HL-60/S4 treated with phorbol 12-myristate 13-acetate at 8.2 ng/mL for 4 days and 3 days (cell line): ENCODE results near the gene PCAT7.
"Not testable (repeated sequence)": the region's sequence is repeated elsewhere in the genome, so short reads cannot be mapped to it uniquely, and the experiment has no call there.

Experiments used
- in situ Hi-C: fragments of 300-500 bp; cut with MboI; formaldehyde crosslinking; loops from 2 replicates; pipeline ENCODE4 v1.15.0; 2022; ENCODE audit warnings: low sequenced_read_pairs

Gene PCAT7

GRCh38 chr9:94554439-94555331 is at the start of gene PCAT7:
PCAT7 (plus strand) TSS chr9:94555083.
- in situ Hi-C loops: no loop called here

DNA sequence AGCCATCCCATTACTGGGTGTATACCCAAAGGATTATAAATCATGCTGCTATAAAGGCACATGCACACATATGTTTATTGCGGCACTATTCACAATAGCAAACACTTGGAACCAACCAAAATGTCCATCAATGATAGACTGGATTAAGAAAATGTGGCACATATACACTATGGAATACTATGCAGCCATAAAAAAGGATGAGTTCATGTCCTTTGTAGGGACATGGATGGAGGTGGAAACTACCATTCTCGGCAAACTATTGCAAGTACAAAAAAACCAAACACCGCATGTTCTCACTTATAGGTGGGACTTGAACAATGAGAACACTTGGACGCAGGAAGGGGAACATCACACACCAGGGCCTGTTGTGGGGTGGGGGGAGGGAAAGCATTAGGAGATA is 48.5 kb upstream of the PCAT7 start:
- in situ Hi-C loops: not testable (repeated sequence)

GRCh38 chr9:94507531-94508258 is 47.2 kb upstream of the PCAT7 start:
- in situ Hi-C loops: no loop called here

DNA sequence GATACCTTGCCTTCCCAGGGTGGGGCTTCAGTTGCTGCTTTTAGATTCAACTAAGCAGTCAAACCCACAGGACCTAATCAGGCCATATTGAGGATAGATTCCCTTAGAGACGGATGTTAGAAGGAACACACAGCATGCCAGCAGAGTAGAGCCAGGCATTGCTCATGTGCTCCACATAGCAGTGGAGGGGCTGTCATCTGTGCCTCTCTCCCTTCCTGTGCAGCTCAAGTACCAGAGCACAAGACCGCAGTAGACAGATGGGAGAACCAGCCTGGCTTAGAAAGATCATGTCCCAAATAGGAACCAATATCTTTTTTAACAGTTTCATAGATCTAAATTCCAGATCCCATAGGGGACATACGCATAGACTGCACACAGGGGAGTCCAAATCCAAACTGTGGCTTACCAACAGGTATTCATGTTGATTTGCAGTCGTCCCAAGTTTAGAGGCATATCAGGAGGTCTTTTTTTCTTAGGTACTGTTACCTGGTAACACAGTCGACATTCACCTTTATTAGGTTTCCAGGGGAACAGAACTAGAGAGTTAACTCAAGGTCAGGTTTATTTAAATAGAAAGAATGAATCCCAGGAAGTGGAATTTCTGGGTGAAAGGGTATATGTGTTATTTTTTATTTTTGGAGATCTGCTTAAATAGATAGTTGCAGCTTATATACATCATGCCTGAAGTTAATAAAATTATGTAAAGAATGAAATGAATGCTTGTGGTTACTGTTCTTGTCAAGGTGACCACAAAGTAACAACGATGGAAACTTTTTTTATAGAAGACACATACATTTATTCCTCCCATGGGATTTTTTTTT is 43.5 kb upstream of the PCAT7 start:
- in situ Hi-C loops: no loop called here

DNA sequence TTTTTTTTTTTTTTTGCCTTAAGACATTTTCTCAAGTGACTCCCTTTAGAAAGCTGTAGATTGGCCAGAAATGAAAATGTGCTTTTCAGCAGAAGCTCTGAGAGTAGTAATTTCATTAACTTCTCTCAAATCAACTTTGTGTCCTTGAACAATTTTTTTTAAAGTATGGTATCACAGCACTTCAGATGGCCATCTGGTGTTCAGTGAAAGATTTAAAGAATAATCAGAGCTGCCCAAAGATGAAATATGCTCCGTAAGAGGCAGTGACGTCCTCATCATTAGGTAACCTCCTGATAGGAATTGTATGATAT is 43.0 kb upstream of the PCAT7 start:
- in situ Hi-C loops: no loop called here

- in situ Hi-C loops: no loop called here
Observed at GRCh38 chr9:94514722-94515121, 40.2 kb upstream of the PCAT7 start.

DNA sequence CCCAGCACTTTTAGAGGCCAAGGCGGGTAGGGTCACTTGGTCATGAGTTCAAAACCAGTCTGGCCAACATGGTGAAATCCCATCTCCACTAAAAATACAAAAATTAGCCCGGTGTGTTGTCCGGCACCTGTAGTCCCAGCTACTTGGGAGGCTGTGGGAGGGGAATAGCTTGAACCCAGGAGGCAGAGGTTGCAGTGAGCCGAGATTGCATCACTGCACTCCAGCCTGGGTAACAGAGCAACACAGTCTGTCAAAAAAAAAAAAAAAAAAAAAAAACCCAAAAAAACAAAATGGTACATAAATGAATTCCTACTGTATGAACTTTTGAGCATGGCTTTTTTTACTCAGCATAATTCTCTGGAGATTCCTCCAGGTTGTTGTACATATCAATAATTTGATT is 37.6 kb upstream of the PCAT7 start:
- in situ Hi-C loops: no loop called here

DNA sequence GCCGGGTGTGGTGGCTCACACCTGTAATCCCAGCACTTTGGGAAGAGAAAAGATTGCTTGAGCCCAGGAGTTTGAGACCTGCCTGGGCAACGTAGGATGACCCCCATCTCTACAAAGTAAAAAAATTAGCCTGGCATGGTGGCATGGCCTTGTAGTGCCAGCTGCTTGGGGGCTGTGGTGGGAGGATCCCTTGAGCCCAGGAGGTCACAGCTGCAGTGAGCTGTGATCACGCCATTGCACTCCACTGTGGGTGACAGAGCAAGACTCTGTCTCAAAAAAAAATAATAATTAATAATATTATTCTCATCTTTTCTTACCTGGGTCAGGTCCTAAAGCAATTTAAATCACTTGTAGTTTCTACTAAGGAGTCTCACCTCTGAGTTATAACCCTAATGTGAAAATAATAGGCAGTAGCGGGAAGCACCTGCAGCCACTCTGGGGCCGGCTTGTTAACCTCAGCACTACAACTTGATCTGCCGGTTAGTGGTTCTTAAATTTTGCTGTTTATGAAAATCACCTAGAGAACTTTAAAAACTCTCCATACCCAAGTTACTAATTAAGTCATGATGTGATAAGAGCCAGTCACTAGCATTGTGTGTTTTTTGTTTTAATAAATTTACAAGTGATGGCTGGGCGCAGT is 29.4 kb upstream of the PCAT7 start:
- in situ Hi-C loops: no loop called here

GRCh38 chr9:94526271-94526670 is 28.6 kb upstream of the PCAT7 start:
- in situ Hi-C loops: no loop called here

GRCh38 chr9:94526951-94527350 is 27.9 kb upstream of the PCAT7 start:
- in situ Hi-C loops: no loop called here

- in situ Hi-C loops: no loop called here
Observed at GRCh38 chr9:94528886-94529285, 26.0 kb upstream of the PCAT7 start.

DNA sequence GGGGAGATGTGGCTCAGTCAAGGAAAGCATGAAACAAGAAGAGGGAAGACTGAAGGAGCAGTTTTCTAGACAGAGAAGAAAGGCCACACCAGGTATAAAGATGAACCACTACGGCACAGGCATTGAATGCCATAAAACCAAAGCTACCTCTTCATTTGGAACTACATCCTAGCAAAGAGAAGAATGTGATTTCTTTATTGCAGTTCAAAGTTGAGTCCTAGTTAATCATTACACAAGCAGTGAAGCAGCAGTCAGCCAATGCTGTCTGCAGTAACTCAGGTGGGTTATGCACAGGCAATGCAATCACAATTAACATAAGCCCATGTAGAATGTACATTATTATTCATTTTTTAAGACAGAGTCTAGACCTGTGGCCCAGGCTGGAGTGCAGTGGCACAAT is 21.7 kb upstream of the PCAT7 start:
- in situ Hi-C loops: no loop called here

- in situ Hi-C loops: no loop called here
Observed at GRCh38 chr9:94533601-94534000, 21.3 kb upstream of the PCAT7 start.

DNA sequence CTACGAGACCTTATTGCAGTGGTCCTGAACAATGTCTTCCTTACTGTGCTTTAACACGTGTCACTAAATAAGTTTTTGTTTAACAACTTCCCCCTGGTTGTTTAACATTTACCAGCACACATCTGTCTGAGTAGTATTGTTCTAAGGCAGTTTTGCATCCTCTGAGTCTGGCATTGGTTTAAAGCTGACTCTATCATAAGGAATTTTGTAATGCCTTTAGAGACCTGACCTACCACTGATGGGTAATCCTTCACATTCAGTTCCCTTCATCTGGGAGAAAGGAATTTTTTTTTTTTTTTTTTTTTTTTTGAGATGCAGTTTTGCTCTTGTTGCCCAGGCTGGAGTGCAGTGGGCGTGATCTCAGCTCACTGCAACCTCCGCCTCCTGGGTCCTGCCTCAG is 20.0 kb upstream of the PCAT7 start:
- in situ Hi-C loops: no loop called here

DNA sequence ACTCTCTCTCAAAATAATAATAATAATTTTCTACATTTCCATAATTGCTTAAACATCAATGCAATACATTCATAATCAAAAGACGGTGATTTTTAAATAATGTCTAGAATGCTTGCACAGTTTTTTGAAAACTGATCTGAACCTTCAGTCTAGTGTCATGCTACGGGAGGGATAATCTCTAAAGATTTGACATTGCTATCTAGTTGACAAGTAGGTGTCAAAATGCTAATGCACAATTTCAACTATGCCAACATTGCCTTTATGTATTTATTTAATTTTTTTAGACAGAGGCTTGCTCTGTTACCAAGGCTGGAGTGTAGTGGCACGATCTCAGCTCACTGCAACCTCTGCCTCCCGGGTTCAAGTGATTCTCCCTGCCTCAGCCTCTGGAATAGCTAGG is 16.0 kb upstream of the PCAT7 start:
- in situ Hi-C loops: no loop called here

GRCh38 chr9:94544335-94544734 is 10.5 kb upstream of the PCAT7 start:
- in situ Hi-C loops: not testable (repeated sequence)

- in situ Hi-C loops: no loop called here
Observed at GRCh38 chr9:94545940-94546339, 8.9 kb upstream of the PCAT7 start.

DNA sequence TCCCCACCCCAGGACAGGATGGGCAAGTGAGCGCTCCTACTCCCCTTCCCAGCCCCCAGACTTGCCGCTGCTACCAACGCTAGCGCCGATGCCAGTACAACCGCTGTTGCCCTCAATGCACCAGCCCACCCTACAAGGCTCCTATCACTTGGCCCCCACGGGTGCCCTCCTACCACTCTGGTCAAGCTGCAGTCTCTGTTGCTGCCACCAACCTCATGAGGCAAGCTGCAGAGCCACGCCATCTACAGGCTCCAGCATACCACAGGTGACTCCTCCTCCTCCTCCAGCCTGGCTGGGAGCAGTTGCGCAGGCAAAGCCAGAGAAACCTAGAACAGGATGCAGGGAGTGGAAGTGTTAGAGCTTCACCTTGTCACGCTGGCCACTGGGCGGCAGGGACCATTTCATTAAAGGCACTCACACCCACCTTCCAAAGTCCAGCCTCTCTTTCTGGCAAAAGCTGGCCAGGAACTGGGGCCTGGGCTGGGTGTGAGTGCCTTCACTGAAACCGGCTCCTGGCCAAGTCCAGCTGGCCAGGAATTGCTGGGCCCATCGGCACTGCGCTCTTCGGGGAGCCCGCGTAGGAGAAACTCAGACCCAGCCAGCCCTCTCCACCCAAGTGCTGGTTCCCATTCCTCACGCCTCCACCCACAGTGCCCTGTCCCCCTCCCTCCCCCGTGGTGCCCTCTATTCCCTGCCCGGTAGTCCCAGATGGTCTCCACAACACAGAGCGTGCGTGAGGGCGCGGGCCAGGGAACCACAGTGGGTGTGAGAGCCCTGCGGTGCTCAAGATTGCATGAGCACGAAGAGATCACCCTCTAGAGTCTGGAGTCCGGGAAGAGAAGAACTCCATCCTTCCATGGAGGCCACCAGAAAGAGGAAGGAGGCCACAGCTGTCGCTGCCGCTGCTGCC is 1.6 kb upstream of the PCAT7 start:
- in situ Hi-C loops: no loop called here

- in situ Hi-C loops: no loop called here
Observed at GRCh38 chr9:94554078-94554438, 825 bp upstream of the PCAT7 start.

GRCh38 chr9:94557376-94557775 is 2.5 kb downstream of the PCAT7 start:
- in situ Hi-C loops: no loop called here
